HepG2 (cell line): ENCODE measurements around the gene TSHZ2. TPM values are rescaled to one million over a fixed set of nuclear protein-coding genes. Genes with fewer than 3 reads are reported as not detected.

Source experiments
- ATAC-seq: fragments of 200-7000 bp; cut with Tn5 transposase; 3 replicates; pipeline ENCODE4 v1.9.1; 2020; ENCODE audit warnings: mild to moderate bottlenecking, moderate library complexity
- BruUV-seq: library from RNA; stranded (reverse); fragments of 400-500 nt; replicated peaks from 2 replicates; lab custom pipeline; 2021; lab: Mats Ljungman, UMichigan
- CTCF ChIA-PET: fragments of 300-600 bp; formaldehyde crosslinking; extraction: SDS; loops from one replicate; lab custom pipeline; 2021; ENCODE audit warnings: low total read pairs, inconsistent platforms, low intra/inter-chr PET ratio; lab: Yijun Ruan, JAX
- POLR2A ChIA-PET: fragments of 350-600 bp; sonication (Branson Sonifier 250); formaldehyde crosslinking; loops from one replicate; lab custom pipeline; 2020; ENCODE audit warnings: antibody characterized with exemption, inconsistent platforms; lab: Yijun Ruan, JAX
- DNase-seq: peaks from one replicate; pipeline ENCODE4 v3.0.0-alpha.2; 2015; ENCODE audit warnings: low spot score
- FAIRE-seq: peaks from 3 replicates; lab custom pipeline; 2011; peaks lifted over from hg19 to GRCh38; lab: Jason Lieb, UNC
- H2AFZ ChIP-seq: one replicate; pipeline ENCODE4 v1.6.1; 2011; ENCODE audit warnings: low read length, inconsistent platforms
- H3K27ac ChIP-seq: fragments of 300-600 bp; 3 replicates; pipeline ENCODE4 v1.8.0; 2011; ENCODE audit warnings: mixed run types, mild to moderate bottlenecking, mixed read lengths, low read length, inconsistent platforms; ENCODE audit not compliant: insufficient read depth; ENCODE audit errors: extremely low read length
- H3K27me3 ChIP-seq, 2 experiments: fragments of 200-600 bp in 1 of 2; 2 replicates in 1 of 2; 3 replicates in 1 of 2; pipeline versions ENCODE4 v1.6.0 to v1.8.0; 2011; ENCODE audit warnings: low read length in 2 of 2, mild to moderate bottlenecking in 2 of 2, moderate library complexity in 2 of 2, inconsistent platforms in 1 of 2; ENCODE audit not compliant: insufficient read depth in 2 of 2, control insufficient read depth in 1 of 2
- H3K36me3 ChIP-seq, 2 experiments: fragments of 200-600 bp in 1 of 2; replicated peaks in 1 of 2; 2 replicates in 1 of 2; 3 replicates in 1 of 2; pipeline versions ENCODE4 v1.5.1 to v1.8.0; 2011; ENCODE audit warnings: low read length in 2 of 2, inconsistent platforms in 1 of 2; ENCODE audit not compliant: insufficient read depth in 2 of 2, control insufficient read depth in 1 of 2
- H3K4me1 ChIP-seq: 2 replicates; pipeline ENCODE4 v1.5.1; 2012; ENCODE audit warnings: low read length, inconsistent platforms; ENCODE audit not compliant: insufficient read depth
- H3K4me2 ChIP-seq: 2 replicates; pipeline ENCODE4 v1.6.0; 2011; ENCODE audit warnings: low read depth, low read length, inconsistent platforms
- H3K4me3 ChIP-seq, 3 experiments: fragments of 200-600 bp in 1 of 3; sonication (generic), shearing (Covaris generic) in 1 of 3; replicated peaks in 1 of 3; 2 replicates each; pipeline ENCODE4 v1.5.1; 2011 to 2016; ENCODE audit warnings: low read length in 3 of 3, inconsistent platforms in 2 of 3, low read depth in 2 of 3, mild to moderate bottlenecking in 2 of 3, control low read depth in 1 of 3, mixed read lengths in 1 of 3; ENCODE audit not compliant: insufficient read depth in 1 of 3
- H3K79me2 ChIP-seq: one replicate; pipeline ENCODE4 v1.6.1; 2011; ENCODE audit warnings: low read length, inconsistent platforms; ENCODE audit not compliant: insufficient read depth
- H3K9ac ChIP-seq: 2 replicates; pipeline ENCODE4 v1.6.0; 2011; ENCODE audit warnings: mild to moderate bottlenecking, low read depth, low read length, inconsistent platforms; ENCODE audit not compliant: insufficient read depth
- H3K9me3 ChIP-seq: 2 replicates; pipeline ENCODE4 v1.5.1; 2012; ENCODE audit warnings: mild to moderate bottlenecking, low read length
- H4K20me1 ChIP-seq: 2 replicates; pipeline ENCODE4 v1.6.0; 2011; ENCODE audit warnings: inconsistent platforms, mild to moderate bottlenecking, low read length, moderate library complexity; ENCODE audit not compliant: insufficient read depth
- CREM ChIP-seq, 2 experiments: sonication (generic) in 1 of 2; formaldehyde crosslinking in 1 of 2; IDR thresholded peaks; 2 replicates each; pipeline versions ENCODE4 v1.4.0 to v1.6.1; 2016 to 2020; ENCODE audit warnings: antibody characterized with exemption in 1 of 2, mild to moderate bottlenecking in 1 of 2, missing genetic modification reagents in 1 of 2
- GATAD1 ChIP-seq: IDR thresholded peaks from 2 replicates; pipeline ENCODE4 v1.6.1; 2016; ENCODE audit warnings: missing genetic modification reagents, missing compliant biosample characterization
- HHEX ChIP-seq: IDR thresholded peaks from 2 replicates; pipeline ENCODE4 v1.6.1; 2016; ENCODE audit warnings: control low read depth
- MAFF ChIP-seq: IDR thresholded peaks from 2 replicates; pipeline ENCODE4 v1.6.1; 2011; ENCODE audit warnings: low read depth, low read length, improper control_type of control experiment
- MAFK ChIP-seq, 2 experiments: IDR thresholded peaks in 1 of 2; conservative IDR thresholded peaks in 1 of 2; 2 replicates each; pipeline ENCODE4 v1.6.1; 2011; ENCODE audit warnings: improper control_type of control experiment in 2 of 2, low read length in 2 of 2
- NBN ChIP-seq: fragments of 450-650 bp; conservative IDR thresholded peaks from 2 replicates; pipeline ENCODE4 v1.6.1; 2017
- NRL ChIP-seq: sonication (generic); formaldehyde crosslinking; IDR thresholded peaks from 2 replicates; pipeline ENCODE4 v1.5.0; 2020; ENCODE audit warnings: missing genetic modification reagents, mild to moderate bottlenecking, moderate library complexity, borderline replicate concordance
- PAX8 ChIP-seq: sonication (generic); formaldehyde crosslinking; IDR thresholded peaks from 2 replicates; pipeline ENCODE4 v1.8.0; 2022; ENCODE audit warnings: mild to moderate bottlenecking, missing genetic modification reagents, borderline replicate concordance
- RAD51 ChIP-seq: fragments of 450-650 bp; IDR thresholded peaks from 2 replicates; pipeline ENCODE4 v1.6.1; 2016; ENCODE audit warnings: borderline replicate concordance
- SOX6 ChIP-seq, 2 experiments: fragments of 450-650 bp in 1 of 2; sonication (generic) in 1 of 2; formaldehyde crosslinking in 1 of 2; IDR thresholded peaks; 2 replicates each; pipeline versions ENCODE4 v1.4.0 to v1.6.1; 2017 to 2020; ENCODE audit warnings: antibody characterized with exemption in 1 of 2, mild to moderate bottlenecking in 1 of 2, missing genetic modification reagents in 1 of 2
- ZNF12 ChIP-seq: sonication (generic); formaldehyde crosslinking; IDR thresholded peaks from 2 replicates; pipeline ENCODE4 v1.5.0; 2020; ENCODE audit warnings: missing genetic modification reagents
- ZNF224 ChIP-seq: sonication (generic); formaldehyde crosslinking; IDR thresholded peaks from 2 replicates; pipeline ENCODE4 v1.5.0; 2020; ENCODE audit warnings: mild to moderate bottlenecking, missing genetic modification reagents
- ZNF264 ChIP-seq: sonication (generic); formaldehyde crosslinking; IDR thresholded peaks from 2 replicates; pipeline ENCODE4 v1.4.0; 2020; ENCODE audit warnings: missing genetic modification reagents
- ZNF34 ChIP-seq: sonication (generic); formaldehyde crosslinking; IDR thresholded peaks from 2 replicates; pipeline ENCODE4 v1.4.0; 2020; ENCODE audit warnings: mild to moderate bottlenecking, missing genetic modification reagents, borderline replicate concordance
- ZNF570 ChIP-seq: sonication (generic); formaldehyde crosslinking; IDR thresholded peaks from 2 replicates; pipeline ENCODE4 v1.4.0; 2020; ENCODE audit warnings: mild to moderate bottlenecking, missing genetic modification reagents, borderline replicate concordance
- ZNF761 ChIP-seq: sonication (generic); formaldehyde crosslinking; conservative IDR thresholded peaks from 2 replicates; pipeline ENCODE4 v1.4.0; 2020; ENCODE audit warnings: mild to moderate bottlenecking, missing genetic modification reagents
- ZNF792 ChIP-seq: IDR thresholded peaks from 2 replicates; pipeline ENCODE4 v1.6.1; 2016
- WGBS: methylation state at CpG from one replicate; pipeline ENCODE4 v1.1.6; 2017; ENCODE audit warnings: low lambda C conversion rate; 5-methylcytosine and 5-hydroxymethylcytosine counted together
- in situ Hi-C: cut with HindIII; loops from 2 replicates; pipeline ENCODE4 v1.10.0; 2017; ENCODE audit warnings: low pct_unique_long_range_greater_than_20kb; ENCODE audit not compliant: extremely low pct_ligation_motif_present
- intact Hi-C: fragments of 100-400 bp; cut with micrococcal nuclease; formaldehyde crosslinking; loops from one replicate; pipeline ENCODE4 v1.10.0; 2022; ENCODE audit not compliant: unreplicated experiment
- polyA plus RNA-seq, 8 experiments: library from polyadenylated mRNA; depleted of rRNA in 3 of 8; stranded (reverse) in 7 of 8; unstranded in 1 of 8; fragments of >200 nt; fragmentation: Illumina TruSeq in 4 of 8; extraction: Trizol in 4 of 8; gene quantifications; 2 replicates each; pipeline versions ENCODE4 v1.2.1 to v1.2.3, GENCODE V29; 2011 to 2016; ENCODE audit warnings: low read depth in 4 of 8, missing spikeins in 1 of 8, mixed read lengths in 1 of 8; ENCODE audit not compliant: insufficient read depth in 1 of 8
- total RNA-seq, 5 experiments: library from RNA; depleted of rRNA; stranded (reverse); fragments of >200 nt; fragmentation: Illumina TruSeq; extraction: Trizol; gene quantifications; 2 replicates each; pipeline ENCODE4 v1.2.3, GENCODE V29; 2016; ENCODE audit warnings: low read depth in 1 of 5
- TF ChIP-seq, protein P1 (sequence below): sonication (generic); formaldehyde crosslinking; IDR thresholded peaks from 2 replicates; pipeline ENCODE4 v1.4.0; 2020; ENCODE audit warnings: mild to moderate bottlenecking, low read depth, missing genetic modification reagents
- TF ChIP-seq, protein P2 (sequence below): sonication (generic); formaldehyde crosslinking; IDR thresholded peaks from 2 replicates; pipeline ENCODE4 v1.4.0; 2020; ENCODE audit warnings: missing genetic modification reagents, borderline replicate concordance

TSHZ2 gene
- total and polyA plus RNA-seq, 2 of the 13 experiments (the other 11 are each of a cell fraction or from before 2014, with no cell fraction given) = 0.01 TPM; not detected in 1

DNA sequence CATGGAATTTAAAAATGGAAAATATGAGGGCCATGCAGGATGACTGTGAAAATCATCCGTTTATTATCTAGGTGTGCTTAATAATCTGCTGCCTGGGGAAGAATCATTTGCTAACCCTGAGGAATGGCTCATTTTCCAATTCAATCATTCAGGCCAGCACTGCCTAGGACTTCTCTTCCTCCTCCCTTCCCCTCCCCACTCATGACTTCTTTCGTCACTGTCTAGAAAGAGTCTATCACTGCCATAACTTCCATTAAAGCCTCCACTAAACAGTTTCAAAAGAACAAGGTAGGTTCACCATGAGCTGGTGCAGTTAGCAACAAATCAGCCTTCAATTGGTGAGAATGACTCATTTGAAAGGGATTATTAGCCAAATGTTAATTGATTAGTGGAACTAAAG is 43.9 kb downstream of the TSHZ2 start (continued):
- TF ChIP-seq GATAD1 (CRISPR knock-in tag) (no peak), ZNF264 (CRISPR knock-in tag) (no peak)
- TF ChIP-seq, protein P1, sequence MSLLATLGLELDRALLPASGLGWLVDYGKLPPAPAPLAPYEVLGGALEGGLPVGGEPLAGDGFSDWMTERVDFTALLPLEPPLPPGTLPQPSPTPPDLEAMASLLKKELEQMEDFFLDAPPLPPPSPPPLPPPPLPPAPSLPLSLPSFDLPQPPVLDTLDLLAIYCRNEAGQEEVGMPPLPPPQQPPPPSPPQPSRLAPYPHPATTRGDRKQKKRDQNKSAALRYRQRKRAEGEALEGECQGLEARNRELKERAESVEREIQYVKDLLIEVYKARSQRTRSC (CRISPR knock-in tag) = no peak
- TF ChIP-seq, all 625 proteins: peak for 0

DNA sequence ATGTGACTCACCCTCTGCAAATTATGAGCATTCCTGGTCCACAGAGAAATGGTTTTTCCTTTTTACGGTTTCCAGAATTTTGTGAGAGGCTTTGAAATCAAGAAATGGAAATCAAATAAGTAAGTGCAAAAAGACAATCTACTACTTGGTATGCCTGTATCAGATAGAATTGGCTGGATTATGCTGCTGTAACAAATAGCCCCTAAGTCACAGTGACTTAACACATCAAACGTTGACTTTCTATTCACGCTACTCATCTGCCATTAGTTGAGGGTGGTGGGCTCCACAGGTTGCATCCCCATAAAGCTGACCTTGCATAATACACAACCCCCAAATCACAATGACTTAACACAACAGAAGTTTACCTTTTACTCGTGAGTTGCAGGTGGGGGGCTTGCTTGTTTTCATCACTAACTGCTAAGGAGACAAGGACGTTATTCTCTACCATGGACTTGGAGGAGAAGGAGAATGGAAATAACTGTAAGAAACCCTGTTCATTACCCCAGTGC is 44.4 kb downstream of the TSHZ2 start:
- Histone ChIP-seq H2AFZ (no peak overlapping the region), H3K36me3 (no peaks in the 10 kb centered on the region), H4K20me1 (no peaks in the 10 kb centered on the region), H3K9me3 (no peaks in the 10 kb centered on the region), H3K79me2 (no peaks in the 10 kb centered on the region), H3K4me1 (no peaks in the 10 kb centered on the region), H3K27me3 (no peaks in the 10 kb centered on the region; a peak in 1 of 5 replicates), H3K9ac (no peak overlapping the region), H3K27ac (no peak overlapping the region), H3K4me3 (no peak overlapping the region), H3K4me2 (no peak overlapping the region)
- no peak for DNase-seq
- no peak for FAIRE-seq
- WGBS = 37% methylated on average over 5 of the region's 5 CpGs
- ATAC-seq = no peak
- CTCF ChIA-PET = no interaction called here
- intact Hi-C loops = no loop called here
- in situ Hi-C loops = no loop called here
- BruUV-seq = no TSS peak
- POLR2A ChIA-PET = no interaction called here
- TF ChIP-seq ZNF570 (CRISPR knock-in tag) = no peak
- TF ChIP-seq RAD51 = no peak
- no peak for TF ChIP-seq CREM (IDR thresholded peaks at IDR 0.05)
- TF ChIP-seq CREM (CRISPR knock-in tag; IDR thresholded peaks at IDR 0.05) = no peak
- no peak for TF ChIP-seq ZNF224 (CRISPR knock-in tag)
- TF ChIP-seq ZNF761 (CRISPR knock-in tag) = no peak
- TF ChIP-seq ZNF792 (CRISPR knock-in tag) = no peak
- TF ChIP-seq, protein P2, sequence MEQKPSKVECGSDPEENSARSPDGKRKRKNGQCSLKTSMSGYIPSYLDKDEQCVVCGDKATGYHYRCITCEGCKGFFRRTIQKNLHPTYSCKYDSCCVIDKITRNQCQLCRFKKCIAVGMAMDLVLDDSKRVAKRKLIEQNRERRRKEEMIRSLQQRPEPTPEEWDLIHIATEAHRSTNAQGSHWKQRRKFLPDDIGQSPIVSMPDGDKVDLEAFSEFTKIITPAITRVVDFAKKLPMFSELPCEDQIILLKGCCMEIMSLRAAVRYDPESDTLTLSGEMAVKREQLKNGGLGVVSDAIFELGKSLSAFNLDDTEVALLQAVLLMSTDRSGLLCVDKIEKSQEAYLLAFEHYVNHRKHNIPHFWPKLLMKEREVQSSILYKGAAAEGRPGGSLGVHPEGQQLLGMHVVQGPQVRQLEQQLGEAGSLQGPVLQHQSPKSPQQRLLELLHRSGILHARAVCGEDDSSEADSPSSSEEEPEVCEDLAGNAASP = no peak
- TF ChIP-seq ZNF34 = no peak
- peak; percentile 94 to 96 for TF ChIP-seq MAFK (conservative IDR thresholded peaks at IDR 0.05 in 1 of 2, IDR thresholded peaks at IDR 0.05 in 1 of 2; ENCODE audit: low read length in 2 of 2)
- peak; percentile 93 for TF ChIP-seq MAFF
- TF ChIP-seq SOX6 (IDR thresholded peaks at IDR 0.05) = no peak
- TF ChIP-seq SOX6 (CRISPR knock-in tag; IDR thresholded peaks at IDR 0.05) = no peak
- TF ChIP-seq ZNF12 (CRISPR knock-in tag) = peak; percentile 94
- no peak for TF ChIP-seq NBN
- no peak for TF ChIP-seq PAX8 (CRISPR knock-in tag)
- no peak for TF ChIP-seq HHEX
- no peak for TF ChIP-seq NRL (CRISPR knock-in tag)
